ENCODE measurements around the gene CEND1. TPM values are rescaled to one million over a fixed set of nuclear protein-coding genes. Genes with fewer than 3 reads are reported as not detected.

The CEND1 gene
- polyA plus RNA-seq, 1 donor (not counting 4 experiments of a cell fraction or from before 2014, with no cell fraction given), result not detected

DNA sequence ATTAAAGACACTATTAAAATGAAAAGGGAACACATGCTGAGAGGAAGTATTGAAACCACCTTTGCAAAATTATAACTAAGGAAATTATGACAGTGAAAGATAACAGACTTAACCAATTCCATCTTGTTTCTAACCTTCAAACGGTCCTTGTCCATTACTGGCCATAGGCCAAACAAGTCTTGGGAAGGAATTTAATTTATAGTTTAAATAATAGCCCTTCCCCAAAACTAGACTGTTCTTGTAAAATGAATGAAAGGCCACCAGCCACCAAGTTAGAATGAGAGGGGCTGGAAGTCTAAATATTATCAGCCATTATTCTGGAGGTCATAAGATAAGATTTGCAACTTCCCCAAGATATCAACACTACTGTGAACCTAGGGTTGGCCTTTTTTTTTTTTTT lies 44.5 kb downstream of the CEND1 start:
- H3K79me2 ChIP-seq (ENCODE audit: control insufficient read depth, insufficient read depth, low read length), result peaks cover 30% of the 10 kb centered on the region
- FAIRE-seq, result no peak
- no peak overlapping the region for H3K4me2 ChIP-seq (ENCODE audit: control insufficient read depth, extremely low read depth, insufficient read depth, low read depth, low read length)
- H3K4me1 ChIP-seq (ENCODE audit: control insufficient read depth, extremely low read depth, insufficient read depth, low read length), result peaks cover 16% of the 10 kb centered on the region
- H3K9me1 ChIP-seq (ENCODE audit: control insufficient read depth, extremely low read depth, insufficient read depth, low read length), result no peaks in the 10 kb centered on the region
- DNase-seq (ENCODE audit: low read depth, low spot score), result no peak
- H3K27ac ChIP-seq (ENCODE audit: control insufficient read depth, insufficient read depth, low read length), result no peak overlapping the region
- dilution Hi-C loops (cut with MboI; ENCODE audit: extremely low pct_ligation_motif_present, low sequenced_read_pairs), result no loop called here
- no peaks in the 10 kb centered on the region for H3K36me3 ChIP-seq (ENCODE audit: control insufficient read depth in 2 of 2, extremely low read depth in 1 of 2, insufficient read depth in 2 of 2, low read length in 2 of 2)
- TF ChIP-seq, protein P1, sequence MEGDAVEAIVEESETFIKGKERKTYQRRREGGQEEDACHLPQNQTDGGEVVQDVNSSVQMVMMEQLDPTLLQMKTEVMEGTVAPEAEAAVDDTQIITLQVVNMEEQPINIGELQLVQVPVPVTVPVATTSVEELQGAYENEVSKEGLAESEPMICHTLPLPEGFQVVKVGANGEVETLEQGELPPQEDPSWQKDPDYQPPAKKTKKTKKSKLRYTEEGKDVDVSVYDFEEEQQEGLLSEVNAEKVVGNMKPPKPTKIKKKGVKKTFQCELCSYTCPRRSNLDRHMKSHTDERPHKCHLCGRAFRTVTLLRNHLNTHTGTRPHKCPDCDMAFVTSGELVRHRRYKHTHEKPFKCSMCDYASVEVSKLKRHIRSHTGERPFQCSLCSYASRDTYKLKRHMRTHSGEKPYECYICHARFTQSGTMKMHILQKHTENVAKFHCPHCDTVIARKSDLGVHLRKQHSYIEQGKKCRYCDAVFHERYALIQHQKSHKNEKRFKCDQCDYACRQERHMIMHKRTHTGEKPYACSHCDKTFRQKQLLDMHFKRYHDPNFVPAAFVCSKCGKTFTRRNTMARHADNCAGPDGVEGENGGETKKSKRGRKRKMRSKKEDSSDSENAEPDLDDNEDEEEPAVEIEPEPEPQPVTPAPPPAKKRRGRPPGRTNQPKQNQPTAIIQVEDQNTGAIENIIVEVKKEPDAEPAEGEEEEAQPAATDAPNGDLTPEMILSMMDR (optimal IDR thresholded peaks at IDR 0.05 in 1 of 3, IDR thresholded peaks at IDR 0.05 in 1 of 3, conservative IDR thresholded peaks at IDR 0.05 in 1 of 3; ENCODE audit: extremely low read depth in 1 of 3, insufficient read depth in 2 of 3, low read length in 3 of 3), result no peak
- TF ChIP-seq EZH2 (IDR thresholded peaks at IDR 0.05; ENCODE audit: low read length), result no peak
- H2AFZ ChIP-seq (ENCODE audit: control insufficient read depth, low read length), result no peak overlapping the region
- H4K20me1 ChIP-seq (ENCODE audit: control insufficient read depth, extremely low read depth, insufficient read depth, low read length), result no peaks in the 10 kb centered on the region
- no peak overlapping the region for H3K4me3 ChIP-seq (ENCODE audit: control insufficient read depth in 2 of 3, extremely low read depth in 1 of 3, insufficient read depth in 2 of 3, low read depth in 1 of 3, low read length in 3 of 3)
- no peaks in the 10 kb centered on the region for H3K9me3 ChIP-seq (ENCODE audit: control insufficient read depth, low read depth, low read length)
- H3K9ac ChIP-seq (ENCODE audit: control insufficient read depth, extremely low read depth, insufficient read depth, low read length), result no peak overlapping the region
- no peaks in the 10 kb centered on the region for H3K27me3 ChIP-seq (ENCODE audit: control insufficient read depth, extremely low read depth, insufficient read depth, low read length)

DNA sequence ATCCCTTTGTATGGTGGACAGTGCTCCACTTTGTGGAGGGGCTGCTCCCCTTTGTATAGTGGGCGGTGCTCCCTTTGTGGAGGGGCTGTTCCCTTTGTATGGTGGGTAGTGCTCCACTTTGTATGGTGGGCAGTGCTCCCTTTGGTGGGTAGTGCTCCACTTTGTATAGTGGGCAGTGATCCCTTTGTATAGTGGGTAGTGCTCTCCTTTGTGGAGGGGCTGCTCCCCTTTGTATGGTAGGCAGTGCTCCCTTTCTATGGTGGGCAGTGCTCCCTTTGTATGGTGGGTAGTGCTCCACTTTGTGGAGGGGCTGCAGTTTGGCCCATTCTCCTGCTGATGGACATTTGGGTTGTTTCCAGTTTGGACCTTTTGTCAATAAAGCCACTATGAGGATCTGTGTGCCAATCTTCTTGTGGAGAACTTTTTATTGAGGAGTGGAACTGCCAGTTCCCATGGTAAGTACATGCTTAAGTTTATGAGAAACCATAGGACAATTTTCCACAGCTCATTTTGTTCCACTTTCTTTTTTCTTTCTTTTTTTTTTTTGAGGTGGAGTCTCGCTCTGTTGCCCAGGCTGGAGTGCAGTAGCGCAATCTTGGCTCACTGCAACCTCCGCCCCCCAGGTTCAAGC lies 47.2 kb downstream of the CEND1 start:
- DNase-seq (ENCODE audit: low read depth, low spot score) (no peak), FAIRE-seq (no peak)
- TF ChIP-seq, protein P1 (optimal IDR thresholded peaks at IDR 0.05 in 1 of 3, IDR thresholded peaks at IDR 0.05 in 1 of 3, conservative IDR thresholded peaks at IDR 0.05 in 1 of 3; ENCODE audit: extremely low read depth in 1 of 3, insufficient read depth in 2 of 3, low read length in 3 of 3), result no peak
- no peak for TF ChIP-seq EZH2 (IDR thresholded peaks at IDR 0.05; ENCODE audit: low read length)
- H3K9ac ChIP-seq (ENCODE audit: control insufficient read depth, extremely low read depth, insufficient read depth, low read length), result no peak overlapping the region
- peaks cover 12% of the 10 kb centered on the region for H3K4me1 ChIP-seq (ENCODE audit: control insufficient read depth, extremely low read depth, insufficient read depth, low read length)
- H3K9me3 ChIP-seq (ENCODE audit: control insufficient read depth, low read depth, low read length), result no peaks in the 10 kb centered on the region
- H3K27me3 ChIP-seq (ENCODE audit: control insufficient read depth, extremely low read depth, insufficient read depth, low read length), result no peaks in the 10 kb centered on the region
- peaks cover 4% of the 10 kb centered on the region for H3K79me2 ChIP-seq (ENCODE audit: control insufficient read depth, insufficient read depth, low read length)
- H3K4me3 ChIP-seq (ENCODE audit: control insufficient read depth in 2 of 3, extremely low read depth in 1 of 3, insufficient read depth in 2 of 3, low read depth in 1 of 3, low read length in 3 of 3), result no peak overlapping the region
- dilution Hi-C loops (cut with MboI; ENCODE audit: extremely low pct_ligation_motif_present, low sequenced_read_pairs), result no loop called here
- H3K4me2 ChIP-seq (ENCODE audit: control insufficient read depth, extremely low read depth, insufficient read depth, low read depth, low read length), result no peak overlapping the region
- no peak overlapping the region for H3K27ac ChIP-seq (ENCODE audit: control insufficient read depth, insufficient read depth, low read length)
- H4K20me1 ChIP-seq (ENCODE audit: control insufficient read depth, extremely low read depth, insufficient read depth, low read length), result no peaks in the 10 kb centered on the region
- no peaks in the 10 kb centered on the region for H3K36me3 ChIP-seq (ENCODE audit: control insufficient read depth in 2 of 2, extremely low read depth in 1 of 2, insufficient read depth in 2 of 2, low read length in 2 of 2)
- H2AFZ ChIP-seq (ENCODE audit: control insufficient read depth, low read length), result no peak overlapping the region
- no peaks in the 10 kb centered on the region for H3K9me1 ChIP-seq (ENCODE audit: control insufficient read depth, extremely low read depth, insufficient read depth, low read length)

Data from keratinocyte (primary cell).